GM19239 (cell line): ENCODE measurements around the gene SYNDIG1.

Source experiments
- DNase-seq: peaks from one replicate; pipeline ENCODE4 v3.0.0; 2011; ENCODE audit warnings: low spot score; ENCODE audit not compliant: insufficient read length
- FAIRE-seq: peaks from 2 replicates; lab custom pipeline; 2011; peaks lifted over from hg19 to GRCh38; lab: Jason Lieb, UNC

Gene SYNDIG1

GRCh38 chr20:24580855-24581254 is 111.4 kb downstream of the SYNDIG1 start:
- no peak for FAIRE-seq
- no peak for DNase-seq

DNA sequence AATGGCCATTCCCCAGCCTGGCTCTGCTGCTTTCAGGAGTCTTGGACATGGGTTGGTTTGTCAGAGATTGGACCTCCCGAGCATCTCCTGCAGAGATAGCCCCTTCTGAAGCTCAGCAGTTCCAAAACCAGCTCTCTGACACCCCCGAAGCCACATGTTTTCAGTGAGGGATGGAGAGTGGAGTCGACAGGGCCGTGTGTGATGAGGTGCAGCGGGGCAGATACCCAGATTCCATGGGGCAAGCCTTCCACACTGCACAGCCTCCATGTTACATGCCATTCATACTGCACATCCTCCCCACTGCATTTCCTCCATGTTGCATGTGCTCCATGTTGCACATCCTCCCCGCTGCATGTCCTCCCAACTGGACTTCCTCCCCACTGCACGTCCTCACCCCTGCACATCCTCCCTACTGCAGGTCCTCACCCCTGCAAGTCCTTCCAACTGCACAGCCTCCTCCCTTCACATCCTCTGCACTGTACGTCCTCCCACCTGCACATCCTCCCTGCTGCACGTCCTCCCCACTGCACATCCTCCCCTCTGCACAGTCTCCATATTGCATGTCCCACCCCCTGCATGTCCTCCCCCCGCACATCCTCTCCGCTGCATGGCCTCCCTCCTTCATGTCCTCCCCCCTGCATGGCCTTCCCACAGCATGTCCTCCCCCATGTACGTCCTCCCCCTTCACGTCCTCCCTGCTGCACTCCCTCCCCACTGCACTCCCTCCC is 112.2 kb downstream of the SYNDIG1 start:
- FAIRE-seq (no peak), DNase-seq (no peak)

- FAIRE-seq: no peak
- DNase-seq: no peak
Observed at GRCh38 chr20:24582373-24583168, 113.1 kb downstream of the SYNDIG1 start.

- DNase-seq (no peak), FAIRE-seq (no peak)
Observed at GRCh38 chr20:24583169-24583792, 113.9 kb downstream of the SYNDIG1 start.

- FAIRE-seq: no peak
Observed at GRCh38 chr20:24584078-24584477, 114.6 kb downstream of the SYNDIG1 start.

GRCh38 chr20:24584538-24585356 is 115.3 kb downstream of the SYNDIG1 start:
- DNase-seq (no peak), FAIRE-seq (no peak)

More at GRCh38 chr20:24584078-24584477, 114.6 kb downstream of the SYNDIG1 start:
- DNase-seq: no peak

DNA sequence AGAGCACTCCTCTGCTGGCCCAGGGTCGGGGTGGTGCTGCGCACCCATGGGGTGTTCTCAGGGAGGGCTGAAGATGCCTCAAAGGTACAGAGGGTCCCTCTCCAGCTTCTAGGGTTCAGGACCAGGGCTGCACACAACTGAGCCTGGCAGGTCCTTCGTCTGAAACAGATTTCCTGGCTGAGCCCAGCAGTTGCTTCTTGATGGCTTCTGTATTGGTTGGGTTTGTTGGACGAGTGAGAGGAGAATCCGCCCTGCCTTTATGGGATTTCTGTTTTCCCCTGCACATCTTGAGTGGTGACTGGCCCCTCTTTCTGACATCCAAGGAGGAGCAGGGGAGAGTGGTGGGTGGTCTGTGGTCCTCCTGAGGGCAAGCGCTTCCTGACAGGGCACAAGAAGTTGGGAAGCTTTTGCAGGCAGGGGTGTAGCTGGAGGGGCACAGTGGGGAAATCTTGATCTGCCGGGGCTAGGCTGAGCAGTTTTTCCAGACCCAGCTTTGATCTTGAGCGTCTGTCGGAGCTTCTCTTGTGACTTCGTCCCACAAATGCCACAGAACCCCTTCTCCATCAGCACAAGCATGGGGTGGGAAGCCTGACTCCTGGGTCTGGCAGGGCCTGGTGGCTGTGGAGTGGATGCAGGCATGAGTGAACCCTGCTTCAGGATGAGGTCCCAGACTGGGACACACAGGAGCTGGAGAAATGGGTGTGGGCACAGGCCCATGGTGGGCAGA is 116.5 kb downstream of the SYNDIG1 start:
- no peak for DNase-seq

GRCh38 chr20:24586523-24586840 is 117.1 kb downstream of the SYNDIG1 start:
- DNase-seq (no peak), FAIRE-seq (no peak)

More for the DNA sequence above, 116.5 kb downstream of the SYNDIG1 start:
- no peak for FAIRE-seq

DNA sequence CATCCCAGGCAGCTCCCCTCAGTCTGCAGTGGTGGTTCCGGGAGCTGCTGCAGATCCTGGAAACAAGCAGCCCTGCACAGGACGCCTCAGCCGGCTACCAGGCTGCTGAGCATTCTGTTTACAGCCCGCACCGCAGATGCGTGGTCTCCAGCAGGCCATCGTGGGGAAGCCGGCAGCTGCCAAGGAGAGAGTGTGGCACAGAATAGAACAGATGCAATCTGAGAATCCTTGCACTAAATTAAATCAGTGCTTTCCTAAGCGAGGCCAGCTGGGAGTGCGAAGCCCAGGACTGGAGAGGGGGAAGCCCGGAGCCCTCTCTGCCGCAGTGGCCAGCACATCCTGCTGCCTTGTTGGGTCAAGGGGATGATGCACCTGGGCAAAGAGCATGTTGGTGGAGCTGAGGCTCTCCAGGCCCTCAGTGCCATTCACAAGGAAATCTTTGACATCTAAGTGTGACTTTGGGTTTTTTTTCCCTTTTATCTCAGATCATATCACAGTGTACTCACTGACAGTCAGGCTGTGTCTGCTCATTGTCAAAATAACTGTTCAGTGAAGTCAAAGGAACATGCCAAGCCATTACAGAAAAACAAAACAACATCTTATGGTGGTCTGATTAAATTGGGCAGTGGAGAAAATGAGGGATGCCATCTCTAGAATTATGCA is 118.1 kb downstream of the SYNDIG1 start:
- no peak for FAIRE-seq
- no peak for DNase-seq

DNA sequence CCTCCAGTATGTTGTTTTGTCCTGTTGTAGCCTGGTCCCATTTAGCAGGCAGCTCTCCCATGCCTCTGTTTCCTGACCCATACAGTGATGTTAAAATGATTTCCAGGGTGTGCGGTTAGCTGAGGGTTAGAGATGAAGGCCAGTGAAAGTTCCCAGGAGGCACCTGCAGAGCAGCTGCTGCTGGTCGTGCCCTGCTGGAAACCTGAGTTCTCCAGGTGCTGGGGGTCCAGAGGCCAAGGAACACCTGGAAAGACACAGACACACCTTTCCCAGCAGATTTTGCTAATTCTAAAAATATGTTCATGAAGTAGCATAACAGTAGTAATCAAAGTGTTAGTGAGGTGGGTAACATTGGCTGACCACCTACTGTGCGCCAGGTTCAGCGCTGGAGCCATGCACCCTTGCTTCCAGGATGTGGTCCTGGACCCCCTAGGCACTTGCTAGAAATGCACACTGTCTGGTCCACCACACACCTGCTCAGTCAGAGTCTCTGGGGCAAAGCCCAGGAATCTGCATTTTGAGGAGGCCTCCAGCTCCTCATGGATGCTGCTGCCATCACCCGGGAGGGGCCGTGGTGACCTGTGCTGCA is 118.7 kb downstream of the SYNDIG1 start:
- no peak for DNase-seq
- no peak for FAIRE-seq

GRCh38 chr20:24588725-24589340 is 119.4 kb downstream of the SYNDIG1 start:
- DNase-seq (no peak), FAIRE-seq (no peak)

- FAIRE-seq: no peak
- no peak for DNase-seq
Observed at GRCh38 chr20:24589381-24589780, 120.0 kb downstream of the SYNDIG1 start.

- FAIRE-seq: no peak
Observed at GRCh38 chr20:24589815-24590177, 120.4 kb downstream of the SYNDIG1 start.

GRCh38 chr20:24590178-24590982 is 121.0 kb downstream of the SYNDIG1 start:
- no peak for FAIRE-seq
- no peak for DNase-seq

More at GRCh38 chr20:24589815-24590177, 120.4 kb downstream of the SYNDIG1 start:
- no peak for DNase-seq

GRCh38 chr20:24597051-24597450 is 127.6 kb downstream of the SYNDIG1 start:
- DNase-seq (no peak), FAIRE-seq (no peak)

- DNase-seq (no peak), FAIRE-seq (no peak)
Observed at GRCh38 chr20:24598346-24598745, 128.9 kb downstream of the SYNDIG1 start.

DNA sequence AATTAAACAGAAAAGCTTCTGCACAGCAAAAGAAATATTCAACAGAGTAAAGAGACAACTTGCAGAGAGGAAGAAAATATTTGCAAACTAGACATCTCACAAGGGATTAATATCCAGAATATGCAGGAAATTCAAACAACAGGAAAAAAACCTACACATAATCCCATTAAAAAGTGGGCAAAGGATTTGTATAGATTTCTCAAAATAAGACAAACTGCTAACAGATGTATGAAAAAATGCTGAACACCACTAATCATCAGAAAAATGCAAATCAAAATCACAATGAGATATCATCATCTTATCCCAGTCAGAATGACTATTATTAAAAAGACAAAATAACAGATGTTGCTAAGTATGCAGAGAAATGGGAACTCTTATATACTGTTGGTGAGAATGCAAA is 129.6 kb downstream of the SYNDIG1 start:
- no peak for DNase-seq
- FAIRE-seq: no peak

GRCh38 chr20:24600012-24600411 is 130.6 kb downstream of the SYNDIG1 start:
- no peak for DNase-seq
- FAIRE-seq: no peak
